GM12892 (cell line): ENCODE data around the gene GPA33. TPM values are rescaled to one million over a fixed set of nuclear protein-coding genes. Genes with fewer than 3 reads are reported as not detected.

Source experiments
- DNase-seq: peaks from one replicate; pipeline ENCODE4 v3.0.0; 2011; ENCODE audit not compliant: insufficient read length
- FAIRE-seq: peaks from 2 replicates; lab custom pipeline; 2011; peaks lifted over from hg19 to GRCh38; lab: Jason Lieb, UNC
- POLR2A ChIP-seq: IDR thresholded peaks from 2 replicates; pipeline ENCODE4 v1.6.1; 2011; ENCODE audit warnings: low read depth, low read length, control low read depth
- POLR2AphosphoS5 ChIP-seq: IDR thresholded peaks from 2 replicates; pipeline ENCODE4 v1.6.1; 2011; ENCODE audit warnings: low read depth, low read length, control low read depth
- TAF1 ChIP-seq: IDR thresholded peaks from 2 replicates; pipeline ENCODE4 v1.6.1; 2011; ENCODE audit warnings: low read depth, mild to moderate bottlenecking, control low read depth, low read length, borderline replicate concordance
- polyA plus RNA-seq: library from polyadenylated mRNA; unstranded; fragments of >200 nt; gene quantifications from one replicate; pipeline ENCODE4 v1.2.1, GENCODE V29; 2012; ENCODE audit warnings: missing spikeins, inconsistent platforms; ENCODE audit not compliant: missing spikeins

The GPA33 gene
- polyA plus RNA-seq, result not detected

GRCh38 chr1:167090314-167090942 is at the start of gene GPA33:
TSS of gene GPA33 (minus strand) at chr1:167090377. CDS start at chr1:167090287, 90 bp downstream.
- FAIRE-seq (peak; percentile 46), DNase-seq (no peak)
- TF ChIP-seq TAF1 (no peak), POLR2A (no peak), POLR2AphosphoS5 (no peak)

GRCh38 chr1:167138703-167139102 is 48.5 kb upstream of the GPA33 start:
- DNase-seq (no peak), FAIRE-seq (no peak)
- TF ChIP-seq TAF1, result no peak
- TF ChIP-seq POLR2AphosphoS5, result no peak
- TF ChIP-seq POLR2A, result no peak

GRCh38 chr1:167137793-167138510 is 47.8 kb upstream of the GPA33 start:
- DNase-seq, result no peak
- TF ChIP-seq POLR2AphosphoS5 (no peak), TAF1 (no peak), POLR2A (no peak)
- peak; percentile 17 for FAIRE-seq

GRCh38 chr1:167137332-167137781 is 47.2 kb upstream of the GPA33 start:
- DNase-seq (no peak), FAIRE-seq (no peak)
- TF ChIP-seq POLR2AphosphoS5, result no peak

- no peak for FAIRE-seq
- DNase-seq, result no peak
- TF ChIP-seq POLR2AphosphoS5 (no peak), POLR2A (no peak), TAF1 (no peak)
Observed at GRCh38 chr1:167136806-167137205, 46.6 kb upstream of the GPA33 start.

GRCh38 chr1:167136191-167136614 is 46.0 kb upstream of the GPA33 start:
- DNase-seq (no peak), FAIRE-seq (no peak)
- TF ChIP-seq POLR2A (no peak), POLR2AphosphoS5 (no peak), TAF1 (no peak)

GRCh38 chr1:167135281-167135840 is 45.2 kb upstream of the GPA33 start:
- DNase-seq (no peak), FAIRE-seq (no peak)
- TF ChIP-seq TAF1, result no peak
- no peak for TF ChIP-seq POLR2A
- no peak for TF ChIP-seq POLR2AphosphoS5

- TF ChIP-seq POLR2AphosphoS5 (no peak), POLR2A (no peak), TAF1 (no peak)
- DNase-seq (no peak), FAIRE-seq (no peak)
Observed at GRCh38 chr1:167132301-167133010, 42.3 kb upstream of the GPA33 start.

GRCh38 chr1:167130829-167131510 is 40.8 kb upstream of the GPA33 start:
- FAIRE-seq (no peak), DNase-seq (no peak)
- TF ChIP-seq TAF1, result no peak
- TF ChIP-seq POLR2A, result no peak
- TF ChIP-seq POLR2AphosphoS5, result no peak

- no peak for DNase-seq
- no peak for FAIRE-seq
- TF ChIP-seq POLR2AphosphoS5, result no peak
- TF ChIP-seq POLR2A, result no peak
- no peak for TF ChIP-seq TAF1
Observed at GRCh38 chr1:167128261-167129227, 38.4 kb upstream of the GPA33 start.
